ENCODE data around the gene NPR2.

The NPR2 gene

GRCh38 chr9:35812025-35812602, 20.7 kb downstream of the NPR2 start, which contains the start of gene SPAG8:
Gene SPAG8 (minus strand): TSS chr9:35812262. CDS start chr9:35812147, 115 bp downstream.
- peak; percentile 93 for DNase-seq (ENCODE audit: low spot score)

GRCh38 chr9:35813434-35814105, 22.2 kb downstream of the NPR2 start:
- TF ChIP-seq CTCF (IDR thresholded peaks at IDR 0.05; ENCODE audit: extremely low read depth, missing control alignments), result no peak
- DNase-seq (ENCODE audit: low spot score), result no peak

More at GRCh38 chr9:35812025-35812602, 20.7 kb downstream of the NPR2 start, which contains the start of gene SPAG8:
- no peak for TF ChIP-seq CTCF (IDR thresholded peaks at IDR 0.05; ENCODE audit: extremely low read depth, missing control alignments)

- TF ChIP-seq CTCF (IDR thresholded peaks at IDR 0.05; ENCODE audit: extremely low read depth, missing control alignments), result peak; percentile 11
- peak; percentile 53 for DNase-seq (ENCODE audit: low spot score)
These were observed 22.9 kb downstream of the NPR2 start for GRCh38 chr9:35814106-35814840.

GRCh38 chr9:35814841-35815543, 23.6 kb downstream of the NPR2 start, which contains the start of gene HINT2:
Gene HINT2 (minus strand): TSS chr9:35815042. CDS start chr9:35814979, 63 bp downstream.
- peak; percentile 96 for DNase-seq (ENCODE audit: low spot score)
- TF ChIP-seq CTCF (IDR thresholded peaks at IDR 0.05; ENCODE audit: extremely low read depth, missing control alignments), result no peak

- DNase-seq (ENCODE audit: low spot score), result no peak
- TF ChIP-seq CTCF (IDR thresholded peaks at IDR 0.05; ENCODE audit: extremely low read depth, missing control alignments), result no peak
These were observed 25.3 kb downstream of the NPR2 start for GRCh38 chr9:35816708-35817107.

GRCh38 chr9:35818341-35818740, 26.9 kb downstream of the NPR2 start:
- no peak for DNase-seq (ENCODE audit: low spot score)
- TF ChIP-seq CTCF (IDR thresholded peaks at IDR 0.05; ENCODE audit: extremely low read depth, missing control alignments), result no peak

Data from GM20000 (cell line).